Measurements from ENCODE around the gene POLD3. TPM values are rescaled to one million over a fixed set of nuclear protein-coding genes. Genes with fewer than 3 reads are reported as not detected.

POLD3 gene
- total and polyA plus RNA-seq, 10 of the 15 experiments (the other 5 are each of a cell fraction or from before 2014, with no cell fraction given) = 23.8 to 63.7 (median 38.7) TPM

DNA sequence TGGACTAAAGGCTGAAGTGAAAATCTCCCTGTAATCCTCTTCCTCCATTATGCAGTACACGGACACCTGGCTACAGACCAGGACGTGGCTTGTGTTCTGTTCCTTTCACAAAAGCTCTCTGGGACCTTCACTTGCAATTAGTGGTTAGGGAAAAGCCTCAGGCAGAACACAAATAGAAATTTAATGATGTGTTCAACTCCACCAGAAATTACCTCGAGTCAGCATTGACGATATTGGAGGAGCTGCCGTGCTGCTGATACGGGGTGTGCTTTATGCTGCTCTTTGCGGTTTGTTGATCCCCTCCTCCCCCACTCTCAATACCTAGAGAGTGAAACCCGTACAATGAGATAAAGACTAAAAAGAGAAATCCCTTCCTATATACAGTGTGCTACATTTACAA, 48.9 kb downstream of the POLD3 start (continued):
- TF ChIP-seq, protein P1, sequence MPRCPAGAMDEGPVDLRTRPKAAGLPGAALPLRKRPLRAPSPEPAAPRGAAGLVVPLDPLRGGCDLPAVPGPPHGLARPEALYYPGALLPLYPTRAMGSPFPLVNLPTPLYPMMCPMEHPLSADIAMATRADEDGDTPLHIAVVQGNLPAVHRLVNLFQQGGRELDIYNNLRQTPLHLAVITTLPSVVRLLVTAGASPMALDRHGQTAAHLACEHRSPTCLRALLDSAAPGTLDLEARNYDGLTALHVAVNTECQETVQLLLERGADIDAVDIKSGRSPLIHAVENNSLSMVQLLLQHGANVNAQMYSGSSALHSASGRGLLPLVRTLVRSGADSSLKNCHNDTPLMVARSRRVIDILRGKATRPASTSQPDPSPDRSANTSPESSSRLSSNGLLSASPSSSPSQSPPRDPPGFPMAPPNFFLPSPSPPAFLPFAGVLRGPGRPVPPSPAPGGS (IDR thresholded peaks at IDR 0.05; ENCODE audit: borderline replicate concordance, insufficient read depth, low read depth, low read length, poor library complexity, severe bottlenecking) = no peak
- TF ChIP-seq, protein P2, sequence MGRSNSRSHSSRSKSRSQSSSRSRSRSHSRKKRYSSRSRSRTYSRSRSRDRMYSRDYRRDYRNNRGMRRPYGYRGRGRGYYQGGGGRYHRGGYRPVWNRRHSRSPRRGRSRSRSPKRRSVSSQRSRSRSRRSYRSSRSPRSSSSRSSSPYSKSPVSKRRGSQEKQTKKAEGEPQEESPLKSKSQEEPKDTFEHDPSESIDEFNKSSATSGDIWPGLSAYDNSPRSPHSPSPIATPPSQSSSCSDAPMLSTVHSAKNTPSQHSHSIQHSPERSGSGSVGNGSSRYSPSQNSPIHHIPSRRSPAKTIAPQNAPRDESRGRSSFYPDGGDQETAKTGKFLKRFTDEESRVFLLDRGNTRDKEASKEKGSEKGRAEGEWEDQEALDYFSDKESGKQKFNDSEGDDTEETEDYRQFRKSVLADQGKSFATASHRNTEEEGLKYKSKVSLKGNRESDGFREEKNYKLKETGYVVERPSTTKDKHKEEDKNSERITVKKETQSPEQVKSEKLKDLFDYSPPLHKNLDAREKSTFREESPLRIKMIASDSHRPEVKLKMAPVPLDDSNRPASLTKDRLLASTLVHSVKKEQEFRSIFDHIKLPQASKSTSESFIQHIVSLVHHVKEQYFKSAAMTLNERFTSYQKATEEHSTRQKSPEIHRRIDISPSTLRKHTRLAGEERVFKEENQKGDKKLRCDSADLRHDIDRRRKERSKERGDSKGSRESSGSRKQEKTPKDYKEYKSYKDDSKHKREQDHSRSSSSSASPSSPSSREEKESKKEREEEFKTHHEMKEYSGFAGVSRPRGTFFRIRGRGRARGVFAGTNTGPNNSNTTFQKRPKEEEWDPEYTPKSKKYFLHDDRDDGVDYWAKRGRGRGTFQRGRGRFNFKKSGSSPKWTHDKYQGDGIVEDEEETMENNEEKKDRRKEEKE (IDR thresholded peaks at IDR 0.05) = no peak

DNA sequence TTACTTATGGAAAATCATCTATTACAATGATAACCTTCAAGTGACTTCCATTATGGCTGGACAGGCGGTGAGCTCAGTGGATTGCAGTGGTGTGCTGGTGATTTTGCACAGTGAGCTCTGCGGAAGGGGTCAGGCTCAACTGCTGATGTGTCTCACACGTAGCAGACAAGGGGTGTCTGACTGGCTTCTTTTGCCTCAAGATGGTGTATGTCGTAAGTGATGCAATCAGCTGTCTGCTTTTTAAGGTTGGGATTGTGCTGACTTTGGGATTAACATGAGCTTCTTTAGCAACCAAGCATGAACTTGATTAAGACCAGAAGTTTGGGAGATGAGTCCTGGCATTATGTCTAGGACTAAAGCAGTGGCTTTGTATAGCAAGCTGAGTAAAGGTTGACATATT, 49.5 kb downstream of the POLD3 start:
- DNase-seq (ENCODE audit: low read depth, low spot score) (no peak), FAIRE-seq (no peak), ATAC-seq (no peak)
- Histone ChIP-seq H4K20me1 (ENCODE audit: control insufficient read depth, insufficient read depth) (no peaks in the 10 kb centered on the region), H3K36me3 (ENCODE audit: control insufficient read depth in 2 of 2, insufficient read depth in 2 of 2, low read length in 1 of 2) (peaks cover 0 to 16% of the 10 kb centered on the region in 2 experiments; a peak in 3 of 4 replicates), H3K79me2 (ENCODE audit: control insufficient read depth, insufficient read depth, low read length) (no peaks in the 10 kb centered on the region), H3K4me2 (ENCODE audit: control insufficient read depth, insufficient read depth) (no peak overlapping the region), H3K27me3 (replicated peaks in 1 of 2; ENCODE audit: control insufficient read depth in 2 of 2, insufficient read depth in 2 of 2, low read length in 1 of 2) (no peaks in the 10 kb centered on the region), H2AFZ (ENCODE audit: control insufficient read depth, low read depth, low read length) (no peak overlapping the region), H3K4me1 (ENCODE audit: control insufficient read depth, insufficient read depth, low read length) (no peaks in the 10 kb centered on the region), H3K9ac (ENCODE audit: control insufficient read depth, insufficient read depth, low read length) (no peak overlapping the region), H3K9me3 (replicated peaks; ENCODE audit: control insufficient read depth, insufficient read depth, low read length) (no peaks in the 10 kb centered on the region), H3K4me3 (no peak overlapping the region), H3K27ac (ENCODE audit: control insufficient read depth, insufficient read depth) (no peak overlapping the region)
- WGBS (ENCODE audit: insufficient coverage, insufficient replicate concordance, low lambda C conversion rate, missing lambda C conversion rate) = 96% methylated on average over 4 of the region's 4 CpGs
- intact Hi-C loops (cut with micrococcal nuclease; ENCODE audit: unreplicated experiment) (no loop called here), in situ Hi-C loops (cut with MboI) (no loop called here)
- ChIA-PET CTCF (no interaction called here), RAD21 (ENCODE audit: unreplicated experiment) (no interaction called here), POLR2A (no interaction called here), SMC1A (ENCODE audit: uncharacterized antibody, unreplicated experiment) (no interaction called here)
- BruUV-seq (replicated peaks) = no TSS peak
- TF ChIP-seq ZBED1 (IDR thresholded peaks at IDR 0.05; ENCODE audit: borderline replicate concordance) = no peak
- TF ChIP-seq ZNF24 (IDR thresholded peaks at IDR 0.05) = no peak
- no peak for TF ChIP-seq NFIC (IDR thresholded peaks at IDR 0.05; ENCODE audit: low read depth, low read length)
- TF ChIP-seq, protein P3, sequence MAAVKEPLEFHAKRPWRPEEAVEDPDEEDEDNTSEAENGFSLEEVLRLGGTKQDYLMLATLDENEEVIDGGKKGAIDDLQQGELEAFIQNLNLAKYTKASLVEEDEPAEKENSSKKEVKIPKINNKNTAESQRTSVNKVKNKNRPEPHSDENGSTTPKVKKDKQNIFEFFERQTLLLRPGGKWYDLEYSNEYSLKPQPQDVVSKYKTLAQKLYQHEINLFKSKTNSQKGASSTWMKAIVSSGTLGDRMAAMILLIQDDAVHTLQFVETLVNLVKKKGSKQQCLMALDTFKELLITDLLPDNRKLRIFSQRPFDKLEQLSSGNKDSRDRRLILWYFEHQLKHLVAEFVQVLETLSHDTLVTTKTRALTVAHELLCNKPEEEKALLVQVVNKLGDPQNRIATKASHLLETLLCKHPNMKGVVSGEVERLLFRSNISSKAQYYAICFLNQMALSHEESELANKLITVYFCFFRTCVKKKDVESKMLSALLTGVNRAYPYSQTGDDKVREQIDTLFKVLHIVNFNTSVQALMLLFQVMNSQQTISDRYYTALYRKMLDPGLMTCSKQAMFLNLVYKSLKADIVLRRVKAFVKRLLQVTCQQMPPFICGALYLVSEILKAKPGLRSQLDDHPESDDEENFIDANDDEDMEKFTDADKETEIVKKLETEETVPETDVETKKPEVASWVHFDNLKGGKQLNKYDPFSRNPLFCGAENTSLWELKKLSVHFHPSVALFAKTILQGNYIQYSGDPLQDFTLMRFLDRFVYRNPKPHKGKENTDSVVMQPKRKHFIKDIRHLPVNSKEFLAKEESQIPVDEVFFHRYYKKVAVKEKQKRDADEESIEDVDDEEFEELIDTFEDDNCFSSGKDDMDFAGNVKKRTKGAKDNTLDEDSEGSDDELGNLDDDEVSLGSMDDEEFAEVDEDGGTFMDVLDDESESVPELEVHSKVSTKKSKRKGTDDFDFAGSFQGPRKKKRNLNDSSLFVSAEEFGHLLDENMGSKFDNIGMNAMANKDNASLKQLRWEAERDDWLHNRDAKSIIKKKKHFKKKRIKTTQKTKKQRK (IDR thresholded peaks at IDR 0.05; ENCODE audit: low read depth, low read length) = no peak
- no peak for TF ChIP-seq TAF1 (IDR thresholded peaks at IDR 0.05; ENCODE audit: borderline replicate concordance, low read depth, low read length)
- TF ChIP-seq CHD1 (IDR thresholded peaks at IDR 0.05; ENCODE audit: low read depth, low read length) = no peak
- TF ChIP-seq, protein P4, sequence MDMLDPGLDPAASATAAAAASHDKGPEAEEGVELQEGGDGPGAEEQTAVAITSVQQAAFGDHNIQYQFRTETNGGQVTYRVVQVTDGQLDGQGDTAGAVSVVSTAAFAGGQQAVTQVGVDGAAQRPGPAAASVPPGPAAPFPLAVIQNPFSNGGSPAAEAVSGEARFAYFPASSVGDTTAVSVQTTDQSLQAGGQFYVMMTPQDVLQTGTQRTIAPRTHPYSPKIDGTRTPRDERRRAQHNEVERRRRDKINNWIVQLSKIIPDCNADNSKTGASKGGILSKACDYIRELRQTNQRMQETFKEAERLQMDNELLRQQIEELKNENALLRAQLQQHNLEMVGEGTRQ (IDR thresholded peaks at IDR 0.05; ENCODE audit: borderline replicate concordance, low read depth, low read length) = no peak
- TF ChIP-seq JUND (IDR thresholded peaks at IDR 0.05; ENCODE audit: low read depth, low read length) = no peak
- no peak for TF ChIP-seq POLR2AphosphoS2 (IDR thresholded peaks at IDR 0.05; ENCODE audit: low read depth, low read length)
- no peak for TF ChIP-seq LARP7 (IDR thresholded peaks at IDR 0.05)
- TF ChIP-seq HDAC6 (IDR thresholded peaks at IDR 0.05; ENCODE audit: unreplicated experiment) = no peak
- no peak for TF ChIP-seq YY1 (IDR thresholded peaks at IDR 0.05; ENCODE audit: low read depth, low read length)
